22Rv1 (cell line): ENCODE data around the gene LPIN1.
A peak's percentile ranks its signal among the peaks of the same experiment; 100 is the strongest.

Experiments
- H3K27ac ChIP-seq: fragments of 450-650 bp; 2 replicates; pipeline ENCODE4 v1.5.1; 2017
- CTCF ChIP-seq: fragments of 450-650 bp; IDR thresholded peaks from 2 replicates; pipeline ENCODE4 v1.5.1; 2017; ENCODE audit warnings: mild to moderate bottlenecking
- ZFX ChIP-seq: fragments of 450-650 bp; IDR thresholded peaks from 2 replicates; pipeline ENCODE4 v1.6.1; 2017; ENCODE audit warnings: antibody characterized with exemption, borderline replicate concordance

LPIN1 gene

GRCh38 chr2:11761259-11761658 lies 14.8 kb downstream of the LPIN1 start:
- TF ChIP-seq CTCF (no peak), ZFX (no peak)
- H3K27ac ChIP-seq: no peak overlapping the region

- TF ChIP-seq CTCF (no peak), ZFX (no peak)
- no peak overlapping the region for H3K27ac ChIP-seq
These were observed 15.6 kb downstream of the LPIN1 start for GRCh38 chr2:11762031-11762430.

- no peak for TF ChIP-seq CTCF
- TF ChIP-seq ZFX: no peak
- H3K27ac ChIP-seq: no peak overlapping the region
These were observed 16.5 kb downstream of the LPIN1 start for GRCh38 chr2:11762799-11763461.

- TF ChIP-seq ZFX (no peak), CTCF (no peak)
- peak overlapping the region; percentile 43 for H3K27ac ChIP-seq
These were observed 17.9 kb downstream of the LPIN1 start for GRCh38 chr2:11764359-11764758.

- 0 out of 2 replicates have a peak overlapping the region, but pooled peaks have one; percentile 43 for H3K27ac ChIP-seq
- TF ChIP-seq ZFX: no peak
- no peak for TF ChIP-seq CTCF
These were observed 18.5 kb downstream of the LPIN1 start for GRCh38 chr2:11764920-11765319.

- H3K27ac ChIP-seq: no peak overlapping the region
- TF ChIP-seq ZFX (no peak), CTCF (no peak)
These were observed 19.1 kb downstream of the LPIN1 start for GRCh38 chr2:11765501-11765900.

- no peak overlapping the region for H3K27ac ChIP-seq
- TF ChIP-seq ZFX (no peak), CTCF (no peak)
These were observed 19.6 kb downstream of the LPIN1 start for GRCh38 chr2:11766016-11766415.
